ENCODE measurements around the gene KIF26B.

The KIF26B gene

GRCh38 chr1:245306020-245306419, 151.2 kb downstream of the KIF26B start:
- TF ChIP-seq CTCF (IDR thresholded peaks at IDR 0.05; ENCODE audit: low read depth, low read length, missing control alignments) = no peak
- Histone ChIP-seq H3K27ac (no peak overlapping the region), H3K27me3 (replicated peaks) (no peaks in the 10 kb centered on the region), H3K36me3 (replicated peaks) (no peaks in the 10 kb centered on the region), H3K4me3 (ENCODE audit: low read depth, low read length) (no peak overlapping the region)
- in situ Hi-C loops (cut with HindIII; ENCODE audit: low pct_ligation_motif_present, low sequenced_read_pairs) = no loop called here
- no peak for DNase-seq

- Histone ChIP-seq H3K36me3 (replicated peaks) (no peaks in the 10 kb centered on the region), H3K4me3 (ENCODE audit: low read depth, low read length) (no peak overlapping the region), H3K27me3 (replicated peaks) (no peaks in the 10 kb centered on the region), H3K27ac (no peak overlapping the region)
- TF ChIP-seq CTCF (IDR thresholded peaks at IDR 0.05; ENCODE audit: low read depth, low read length, missing control alignments) = no peak
- no peak for DNase-seq
- in situ Hi-C loops (cut with HindIII; ENCODE audit: low pct_ligation_motif_present, low sequenced_read_pairs) = no loop called here
Observed at GRCh38 chr1:245306628-245307410, 152.0 kb downstream of the KIF26B start.

- Histone ChIP-seq H3K36me3 (replicated peaks) (no peaks in the 10 kb centered on the region), H3K27ac (no peak overlapping the region), H3K4me3 (ENCODE audit: low read depth, low read length) (no peak overlapping the region), H3K27me3 (replicated peaks) (no peaks in the 10 kb centered on the region)
- DNase-seq = no peak
- in situ Hi-C loops (cut with HindIII; ENCODE audit: low pct_ligation_motif_present, low sequenced_read_pairs) = no loop called here
- TF ChIP-seq CTCF (IDR thresholded peaks at IDR 0.05; ENCODE audit: low read depth, low read length, missing control alignments) = no peak
Observed at GRCh38 chr1:245310571-245311531, 156.1 kb downstream of the KIF26B start.

GRCh38 chr1:245311887-245312536, 157.2 kb downstream of the KIF26B start:
- no peak overlapping the region for H3K4me3 ChIP-seq (ENCODE audit: low read depth, low read length)
- no peaks in the 10 kb centered on the region for H3K27me3 ChIP-seq (replicated peaks)
- TF ChIP-seq CTCF (IDR thresholded peaks at IDR 0.05; ENCODE audit: low read depth, low read length, missing control alignments) = no peak
- H3K36me3 ChIP-seq (replicated peaks) = no peaks in the 10 kb centered on the region
- in situ Hi-C loops (cut with HindIII; ENCODE audit: low pct_ligation_motif_present, low sequenced_read_pairs) = no loop called here
- no peak overlapping the region for H3K27ac ChIP-seq
- DNase-seq = no peak

- DNase-seq = no peak
- H3K27me3 ChIP-seq (replicated peaks) = no peaks in the 10 kb centered on the region
- no peaks in the 10 kb centered on the region for H3K36me3 ChIP-seq (replicated peaks)
- no peak for TF ChIP-seq CTCF (IDR thresholded peaks at IDR 0.05; ENCODE audit: low read depth, low read length, missing control alignments)
- no peak overlapping the region for H3K4me3 ChIP-seq (ENCODE audit: low read depth, low read length)
- no peak overlapping the region for H3K27ac ChIP-seq
- in situ Hi-C loops (cut with HindIII; ENCODE audit: low pct_ligation_motif_present, low sequenced_read_pairs) = no loop called here
Observed at GRCh38 chr1:245313576-245313975, 158.8 kb downstream of the KIF26B start.

Data from brain microvascular endothelial cell (primary cell).